Measurements from ENCODE around the gene ALG2. TPM values are rescaled to one million over a fixed set of nuclear protein-coding genes. Genes with fewer than 3 reads are reported as not detected.

Gene ALG2
- total and polyA plus RNA-seq, 2 experiments from 2014 or later = 31.5 to 39.7 TPM

DNA sequence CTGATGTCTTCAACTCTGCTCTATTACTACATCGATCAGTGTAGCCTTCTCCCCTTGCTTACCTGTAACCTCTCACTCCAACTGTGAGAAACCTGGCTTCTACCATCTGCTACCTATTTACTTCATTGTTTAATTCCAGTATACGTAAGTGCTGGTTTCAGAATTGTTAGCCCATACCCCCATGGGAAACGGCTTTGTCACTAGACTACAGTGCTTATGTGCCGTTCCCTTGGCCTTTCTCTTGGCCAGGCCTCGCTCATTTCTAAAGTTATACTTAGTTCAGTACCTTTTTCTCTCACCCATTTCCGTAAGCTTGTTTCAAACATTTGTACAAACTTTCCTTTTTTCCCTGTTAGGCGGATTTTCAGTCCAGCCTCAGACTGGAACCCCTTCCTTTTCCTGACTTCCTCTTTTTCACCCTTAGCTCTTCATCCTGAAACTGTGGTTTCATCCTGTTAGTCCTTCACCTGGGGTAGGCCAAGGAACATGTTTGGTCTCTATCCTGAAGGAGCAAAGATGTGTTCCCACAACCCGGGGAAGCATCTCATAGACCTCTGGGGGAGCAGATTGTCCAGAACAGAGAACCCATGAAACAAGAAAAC lies 21.7 kb downstream of the ALG2 start:
- TF ChIP-seq, protein P1, sequence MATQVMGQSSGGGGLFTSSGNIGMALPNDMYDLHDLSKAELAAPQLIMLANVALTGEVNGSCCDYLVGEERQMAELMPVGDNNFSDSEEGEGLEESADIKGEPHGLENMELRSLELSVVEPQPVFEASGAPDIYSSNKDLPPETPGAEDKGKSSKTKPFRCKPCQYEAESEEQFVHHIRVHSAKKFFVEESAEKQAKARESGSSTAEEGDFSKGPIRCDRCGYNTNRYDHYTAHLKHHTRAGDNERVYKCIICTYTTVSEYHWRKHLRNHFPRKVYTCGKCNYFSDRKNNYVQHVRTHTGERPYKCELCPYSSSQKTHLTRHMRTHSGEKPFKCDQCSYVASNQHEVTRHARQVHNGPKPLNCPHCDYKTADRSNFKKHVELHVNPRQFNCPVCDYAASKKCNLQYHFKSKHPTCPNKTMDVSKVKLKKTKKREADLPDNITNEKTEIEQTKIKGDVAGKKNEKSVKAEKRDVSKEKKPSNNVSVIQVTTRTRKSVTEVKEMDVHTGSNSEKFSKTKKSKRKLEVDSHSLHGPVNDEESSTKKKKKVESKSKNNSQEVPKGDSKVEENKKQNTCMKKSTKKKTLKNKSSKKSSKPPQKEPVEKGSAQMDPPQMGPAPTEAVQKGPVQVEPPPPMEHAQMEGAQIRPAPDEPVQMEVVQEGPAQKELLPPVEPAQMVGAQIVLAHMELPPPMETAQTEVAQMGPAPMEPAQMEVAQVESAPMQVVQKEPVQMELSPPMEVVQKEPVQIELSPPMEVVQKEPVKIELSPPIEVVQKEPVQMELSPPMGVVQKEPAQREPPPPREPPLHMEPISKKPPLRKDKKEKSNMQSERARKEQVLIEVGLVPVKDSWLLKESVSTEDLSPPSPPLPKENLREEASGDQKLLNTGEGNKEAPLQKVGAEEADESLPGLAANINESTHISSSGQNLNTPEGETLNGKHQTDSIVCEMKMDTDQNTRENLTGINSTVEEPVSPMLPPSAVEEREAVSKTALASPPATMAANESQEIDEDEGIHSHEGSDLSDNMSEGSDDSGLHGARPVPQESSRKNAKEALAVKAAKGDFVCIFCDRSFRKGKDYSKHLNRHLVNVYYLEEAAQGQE (IDR thresholded peaks at IDR 0.05; ENCODE audit: unreplicated experiment) = no peak
- H3K4me3 ChIP-seq = no peak overlapping the region
- Mint-ChIP-seq H3K36me3 (ENCODE audit: low read depth) (no peaks in the 10 kb centered on the region), H3K4me3 (no peak overlapping the region), H3K27me3 (ENCODE audit: insufficient read depth, low read depth, poor library complexity) (no peaks in the 10 kb centered on the region), H3K27ac (no peak overlapping the region), H3K4me1 (peaks cover 8% of the 10 kb centered on the region; the same call in 2 of the 3 replicates), H3K9me3 (no peaks in the 10 kb centered on the region; the same call in 1 of the 3 replicates)
- ATAC-seq (no peak), DNase-seq (ENCODE audit: low spot score) (no peak)
- no peaks in the 10 kb centered on the region for H3K79me2 ChIP-seq (replicated peaks; ENCODE audit: insufficient read depth)
- no peaks in the 10 kb centered on the region for H3K36me3 ChIP-seq (ENCODE audit: insufficient read depth)
- H3K27ac ChIP-seq (ENCODE audit: low read depth) = no peak overlapping the region
- no peaks in the 10 kb centered on the region for H3K27me3 ChIP-seq (ENCODE audit: insufficient read depth)
- no peaks in the 10 kb centered on the region for H3F3A ChIP-seq (replicated peaks; ENCODE audit: low read depth)
- H2AFZ ChIP-seq = no peak overlapping the region
- H3K9me2 ChIP-seq (ENCODE audit: insufficient read depth) = no peaks in the 10 kb centered on the region
- H3K4me2 ChIP-seq = no peak overlapping the region
- H4K20me1 ChIP-seq (replicated peaks; ENCODE audit: insufficient read depth) = no peaks in the 10 kb centered on the region
- no peaks in the 10 kb centered on the region for H3K4me1 ChIP-seq (ENCODE audit: insufficient read depth)

DNA sequence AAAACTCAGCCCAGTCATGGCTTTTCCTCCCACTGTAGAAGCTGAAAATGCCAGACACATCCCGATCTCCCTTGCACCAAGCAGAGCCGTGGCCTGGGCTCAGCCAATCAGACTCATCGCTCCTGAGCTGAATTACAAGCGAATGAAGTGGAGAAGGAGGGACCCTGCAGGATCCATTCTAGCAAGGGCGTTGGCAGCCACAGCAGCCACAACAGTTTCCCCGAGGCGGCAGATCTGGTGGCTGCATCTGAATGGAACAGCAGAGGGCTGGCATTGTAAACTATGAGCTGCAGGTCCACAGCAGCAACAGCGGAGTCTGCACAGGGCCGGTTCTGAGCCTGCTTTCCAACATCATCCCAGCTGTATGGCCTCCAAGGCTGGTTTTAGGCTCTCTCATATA lies 23.8 kb downstream of the ALG2 start:
- H3F3A ChIP-seq (replicated peaks; ENCODE audit: low read depth) = no peaks in the 10 kb centered on the region
- H3K27me3 ChIP-seq (ENCODE audit: insufficient read depth) = no peaks in the 10 kb centered on the region
- no peaks in the 10 kb centered on the region for H3K36me3 Mint-ChIP-seq (ENCODE audit: low read depth)
- H3K79me2 ChIP-seq (replicated peaks; ENCODE audit: insufficient read depth) = no peaks in the 10 kb centered on the region
- no peak overlapping the region for H3K4me2 ChIP-seq
- H2AFZ ChIP-seq = peak overlapping the region; percentile 76
- H3K27ac Mint-ChIP-seq = no peak overlapping the region
- H3K9me3 Mint-ChIP-seq = no peaks in the 10 kb centered on the region; the same call in 1 of the 3 replicates
- peak; percentile 32 for DNase-seq (ENCODE audit: low spot score)
- H3K9me2 ChIP-seq (ENCODE audit: insufficient read depth) = no peaks in the 10 kb centered on the region
- H3K4me1 ChIP-seq (ENCODE audit: insufficient read depth) = no peaks in the 10 kb centered on the region
- no peaks in the 10 kb centered on the region for H4K20me1 ChIP-seq (replicated peaks; ENCODE audit: insufficient read depth)
- peaks cover 8% of the 10 kb centered on the region; the same call in 2 of the 3 replicates for H3K4me1 Mint-ChIP-seq
- TF ChIP-seq CREB1 (CRISPR knock-in tag; IDR thresholded peaks at IDR 0.05; ENCODE audit: low read depth) = no peak
- TF ChIP-seq, protein P1 (IDR thresholded peaks at IDR 0.05; ENCODE audit: unreplicated experiment) = no peak
- TF ChIP-seq JUNB (IDR thresholded peaks at IDR 0.05; ENCODE audit: unreplicated experiment) = no peak
- TF ChIP-seq, protein P2, sequence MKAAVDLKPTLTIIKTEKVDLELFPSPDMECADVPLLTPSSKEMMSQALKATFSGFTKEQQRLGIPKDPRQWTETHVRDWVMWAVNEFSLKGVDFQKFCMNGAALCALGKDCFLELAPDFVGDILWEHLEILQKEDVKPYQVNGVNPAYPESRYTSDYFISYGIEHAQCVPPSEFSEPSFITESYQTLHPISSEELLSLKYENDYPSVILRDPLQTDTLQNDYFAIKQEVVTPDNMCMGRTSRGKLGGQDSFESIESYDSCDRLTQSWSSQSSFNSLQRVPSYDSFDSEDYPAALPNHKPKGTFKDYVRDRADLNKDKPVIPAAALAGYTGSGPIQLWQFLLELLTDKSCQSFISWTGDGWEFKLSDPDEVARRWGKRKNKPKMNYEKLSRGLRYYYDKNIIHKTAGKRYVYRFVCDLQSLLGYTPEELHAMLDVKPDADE (IDR thresholded peaks at IDR 0.05) = no peak
- TF ChIP-seq, protein P3, sequence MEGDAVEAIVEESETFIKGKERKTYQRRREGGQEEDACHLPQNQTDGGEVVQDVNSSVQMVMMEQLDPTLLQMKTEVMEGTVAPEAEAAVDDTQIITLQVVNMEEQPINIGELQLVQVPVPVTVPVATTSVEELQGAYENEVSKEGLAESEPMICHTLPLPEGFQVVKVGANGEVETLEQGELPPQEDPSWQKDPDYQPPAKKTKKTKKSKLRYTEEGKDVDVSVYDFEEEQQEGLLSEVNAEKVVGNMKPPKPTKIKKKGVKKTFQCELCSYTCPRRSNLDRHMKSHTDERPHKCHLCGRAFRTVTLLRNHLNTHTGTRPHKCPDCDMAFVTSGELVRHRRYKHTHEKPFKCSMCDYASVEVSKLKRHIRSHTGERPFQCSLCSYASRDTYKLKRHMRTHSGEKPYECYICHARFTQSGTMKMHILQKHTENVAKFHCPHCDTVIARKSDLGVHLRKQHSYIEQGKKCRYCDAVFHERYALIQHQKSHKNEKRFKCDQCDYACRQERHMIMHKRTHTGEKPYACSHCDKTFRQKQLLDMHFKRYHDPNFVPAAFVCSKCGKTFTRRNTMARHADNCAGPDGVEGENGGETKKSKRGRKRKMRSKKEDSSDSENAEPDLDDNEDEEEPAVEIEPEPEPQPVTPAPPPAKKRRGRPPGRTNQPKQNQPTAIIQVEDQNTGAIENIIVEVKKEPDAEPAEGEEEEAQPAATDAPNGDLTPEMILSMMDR (conservative IDR thresholded peaks at IDR 0.05; ENCODE audit: low read depth in 2 of 2) = no peak
- no peak for TF ChIP-seq EZH2 (IDR thresholded peaks at IDR 0.05; ENCODE audit: low read depth, unreplicated experiment)
- no peak for TF ChIP-seq ZNF331 (CRISPR knock-in tag; IDR thresholded peaks at IDR 0.05; ENCODE audit: low read depth)
- TF ChIP-seq STAT1 (IDR thresholded peaks at IDR 0.05; ENCODE audit: unreplicated experiment) = no peak
- no peak for TF ChIP-seq ZNF114 (CRISPR knock-in tag; IDR thresholded peaks at IDR 0.05)
- TF ChIP-seq EZH2phosphoT487 (IDR thresholded peaks at IDR 0.05; ENCODE audit: unreplicated experiment) = no peak
- no peak for TF ChIP-seq POLR2AphosphoS5 (IDR thresholded peaks at IDR 0.05; ENCODE audit: low read depth)
- ATAC-seq = peak; percentile 85
- no peak overlapping the region for H3K4me3 ChIP-seq
- no peaks in the 10 kb centered on the region for H3K27me3 Mint-ChIP-seq (ENCODE audit: insufficient read depth, low read depth, poor library complexity)
- H3K27ac ChIP-seq (ENCODE audit: low read depth) = no peak overlapping the region
- no peaks in the 10 kb centered on the region for H3K36me3 ChIP-seq (ENCODE audit: insufficient read depth)
- no peak overlapping the region for H3K4me3 Mint-ChIP-seq
